GM23338 (cell line): ENCODE measurements around the gene ASXL3. TPM values are rescaled to one million over a fixed set of nuclear protein-coding genes. Genes with fewer than 3 reads are reported as not detected.

ENCODE experiments used
- ATAC-seq: fragments of 200-7000 bp; cut with Tn5 transposase; 3 replicates; pipeline ENCODE4 v1.9.1; 2020
- DNase-seq: peaks from one replicate; pipeline ENCODE4 v3.0.0-alpha.2; 2015; ENCODE audit warnings: low spot score
- H2AFZ ChIP-seq: fragments of 200-600 bp; sonication (generic); 2 replicates; pipeline ENCODE4 v1.8.0; 2016; ENCODE audit warnings: antibody characterized with exemption, mild to moderate bottlenecking, moderate library complexity
- H3F3A ChIP-seq: fragments of 200-600 bp; sonication (generic); replicated peaks from 2 replicates; pipeline ENCODE4 v1.8.0; 2017; ENCODE audit warnings: antibody characterized with exemption, mixed run types, low read depth
- H3K27ac ChIP-seq: fragments of 200-600 bp; sonication (generic); 2 replicates; pipeline ENCODE4 v1.6.1; 2016; ENCODE audit warnings: low read depth
- H3K27me3 ChIP-seq: fragments of 200-600 bp; sonication (generic); 2 replicates; pipeline ENCODE4 v1.8.0; 2016; ENCODE audit warnings: mild to moderate bottlenecking, mixed run types, moderate library complexity; ENCODE audit not compliant: insufficient read depth
- H3K36me3 ChIP-seq: fragments of 200-600 bp; sonication (generic); 2 replicates; pipeline ENCODE4 v1.8.0; 2016; ENCODE audit warnings: mild to moderate bottlenecking; ENCODE audit not compliant: insufficient read depth
- H3K4me1 ChIP-seq: fragments of 200-600 bp; sonication (generic); 2 replicates; pipeline ENCODE4 v1.8.0; 2016; ENCODE audit warnings: mild to moderate bottlenecking, moderate library complexity; ENCODE audit not compliant: insufficient read depth
- H3K4me2 ChIP-seq: fragments of 200-600 bp; sonication (generic); 2 replicates; pipeline ENCODE4 v1.7.1; 2017; ENCODE audit warnings: mixed run types
- H3K4me3 ChIP-seq: fragments of 200-600 bp; sonication (generic); 2 replicates; pipeline ENCODE4 v1.6.1; 2016; ENCODE audit warnings: mixed run types
- H3K79me2 ChIP-seq: fragments of 200-600 bp; sonication (generic); replicated peaks from 2 replicates; pipeline ENCODE4 v1.8.0; 2017; ENCODE audit warnings: mild to moderate bottlenecking; ENCODE audit not compliant: insufficient read depth
- H3K9me2 ChIP-seq: fragments of 200-600 bp; sonication (generic); 2 replicates; pipeline ENCODE4 v1.8.0; 2017; ENCODE audit not compliant: insufficient read depth
- H4K20me1 ChIP-seq: fragments of 200-600 bp; sonication (generic); replicated peaks from 2 replicates; pipeline ENCODE4 v1.8.0; 2017; ENCODE audit warnings: mild to moderate bottlenecking; ENCODE audit not compliant: insufficient read depth
- H3K27ac Mint-ChIP-seq: 2 replicates; pipeline ENCODE4 v1.8.0; 2020; ENCODE audit warnings: inconsistent platforms, mild to moderate bottlenecking, moderate library complexity, mixed read lengths
- H3K27me3 Mint-ChIP-seq: 3 replicates; pipeline ENCODE4 v1.8.0; 2022; ENCODE audit warnings: low read depth, mild to moderate bottlenecking, moderate library complexity, mixed read lengths, inconsistent platforms; ENCODE audit not compliant: insufficient read depth, poor library complexity
- H3K36me3 Mint-ChIP-seq: 3 replicates; pipeline ENCODE4 v1.8.0; 2021; ENCODE audit warnings: low read depth, mild to moderate bottlenecking, inconsistent platforms, moderate library complexity, mixed read lengths
- H3K4me1 Mint-ChIP-seq: 3 replicates; pipeline ENCODE4 v1.8.0; 2020; ENCODE audit warnings: mild to moderate bottlenecking, inconsistent platforms, mixed read lengths
- H3K4me3 Mint-ChIP-seq: 3 replicates; pipeline ENCODE4 v1.8.0; 2021; ENCODE audit warnings: moderate library complexity, mild to moderate bottlenecking, inconsistent platforms, mixed read lengths
- H3K9me3 Mint-ChIP-seq: 3 replicates; pipeline ENCODE4 v1.8.0; 2020; ENCODE audit warnings: moderate library complexity, mild to moderate bottlenecking, inconsistent platforms, mixed read lengths
- CREB1 ChIP-seq: fragments of 250-450 bp; sonication (Bioruptor Pico); IDR thresholded peaks from 2 replicates; pipeline ENCODE4 v1.5.0; 2020; ENCODE audit warnings: low read depth, mild to moderate bottlenecking, moderate library complexity
- EZH2 ChIP-seq: fragments of 200-600 bp; sonication (generic); IDR thresholded peaks from one replicate; pipeline ENCODE4 v1.8.0; 2017; ENCODE audit warnings: antibody characterized with exemption, mild to moderate bottlenecking, low read depth; ENCODE audit not compliant: unreplicated experiment
- EZH2phosphoT487 ChIP-seq: fragments of 200-600 bp; sonication (generic); IDR thresholded peaks from one replicate; pipeline ENCODE4 v1.8.1; 2018; ENCODE audit warnings: antibody characterized with exemption; ENCODE audit not compliant: unreplicated experiment
- JUNB ChIP-seq: IDR thresholded peaks from one replicate; pipeline ENCODE4 v1.6.1; 2016; ENCODE audit warnings: antibody characterized with exemption; ENCODE audit not compliant: unreplicated experiment
- NANOG ChIP-seq: IDR thresholded peaks from 2 replicates; pipeline ENCODE4 v1.6.1; 2016; ENCODE audit warnings: antibody characterized with exemption, borderline replicate concordance
- POLR2AphosphoS5 ChIP-seq: IDR thresholded peaks from 2 replicates; pipeline ENCODE4 v1.6.1; 2016; ENCODE audit warnings: antibody characterized with exemption, low read depth
- REST ChIP-seq: IDR thresholded peaks from one replicate; pipeline ENCODE4 v1.6.1; 2018; ENCODE audit warnings: antibody characterized with exemption; ENCODE audit not compliant: unreplicated experiment
- ZNF114 ChIP-seq: fragments of 250-450 bp; sonication (Bioruptor Pico); IDR thresholded peaks from 2 replicates; pipeline ENCODE4 v1.5.0; 2020; ENCODE audit warnings: mild to moderate bottlenecking, moderate library complexity
- polyA plus RNA-seq: library from polyadenylated mRNA; unstranded; fragments of >200 nt; fragmentation: Nextera tagmentation; extraction: Ambion mirVana; gene quantifications from 2 replicates; pipeline ENCODE4 v1.2.1, GENCODE V29; 2016
- total RNA-seq: library from RNA; depleted of rRNA; stranded (reverse); fragments of >200 nt; shearing (Covaris generic); gene quantifications from 2 replicates; pipeline ENCODE4 v1.2.3, GENCODE V29; 2014
- TF ChIP-seq, protein P1 (sequence below): IDR thresholded peaks from 2 replicates; pipeline ENCODE4 v1.6.1; 2016; ENCODE audit warnings: antibody characterized with exemption

ASXL3 gene
- total and polyA plus RNA-seq, 2 experiments from 2014 or later, result 0.23 to 1.4 TPM

GRCh38 chr18:33665641-33666040, 87.6 kb downstream of the ASXL3 start:
- no peak for DNase-seq

DNA sequence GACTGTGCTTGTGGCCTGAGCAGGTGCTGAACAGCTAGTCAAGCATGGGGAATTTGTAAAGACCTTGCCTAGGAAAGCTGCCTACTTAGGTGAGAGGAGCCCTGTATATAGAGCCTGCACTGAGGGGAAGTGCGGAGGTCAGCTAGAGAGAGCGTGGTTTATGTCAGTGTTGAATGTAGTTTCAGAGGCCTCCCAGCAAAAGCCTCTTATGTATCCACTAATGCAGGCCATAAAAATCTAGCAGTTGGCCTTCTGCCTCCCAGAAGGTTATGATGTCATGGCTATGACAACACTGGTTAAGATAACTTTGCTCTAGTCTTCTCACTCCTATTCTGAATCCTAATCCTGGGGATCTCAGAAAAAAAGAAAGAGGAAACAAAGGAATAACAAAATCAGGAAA, 88.9 kb downstream of the ASXL3 start:
- no peaks in the 10 kb centered on the region for H3K9me2 ChIP-seq
- Mint-ChIP-seq H3K27me3 (no peaks in the 10 kb centered on the region), H3K36me3 (no peaks in the 10 kb centered on the region), H3K4me1 (peaks cover 17% of the 10 kb centered on the region), H3K9me3 (no peaks in the 10 kb centered on the region), H3K4me3 (no peak overlapping the region), H3K27ac (no peak overlapping the region)
- peak; percentile 12 for DNase-seq
- no peak overlapping the region for H3K4me2 ChIP-seq
- no peaks in the 10 kb centered on the region for H3K79me2 ChIP-seq
- ATAC-seq, result peak; percentile 65
- H2AFZ ChIP-seq, result 0 out of 2 replicates have a peak overlapping the region, but pooled peaks have one; percentile 30
- peaks cover 21% of the 10 kb centered on the region for H3K4me1 ChIP-seq
- H3K4me3 ChIP-seq, result no peak overlapping the region
- no peaks in the 10 kb centered on the region for H4K20me1 ChIP-seq
- no peak overlapping the region for H3K27ac ChIP-seq
- no peaks in the 10 kb centered on the region for H3K36me3 ChIP-seq
- no peaks in the 10 kb centered on the region for H3F3A ChIP-seq
- no peaks in the 10 kb centered on the region for H3K27me3 ChIP-seq
- TF ChIP-seq EZH2 (no peak), CREB1 (CRISPR knock-in tag) (no peak), EZH2phosphoT487 (no peak)
- TF ChIP-seq, protein P1, sequence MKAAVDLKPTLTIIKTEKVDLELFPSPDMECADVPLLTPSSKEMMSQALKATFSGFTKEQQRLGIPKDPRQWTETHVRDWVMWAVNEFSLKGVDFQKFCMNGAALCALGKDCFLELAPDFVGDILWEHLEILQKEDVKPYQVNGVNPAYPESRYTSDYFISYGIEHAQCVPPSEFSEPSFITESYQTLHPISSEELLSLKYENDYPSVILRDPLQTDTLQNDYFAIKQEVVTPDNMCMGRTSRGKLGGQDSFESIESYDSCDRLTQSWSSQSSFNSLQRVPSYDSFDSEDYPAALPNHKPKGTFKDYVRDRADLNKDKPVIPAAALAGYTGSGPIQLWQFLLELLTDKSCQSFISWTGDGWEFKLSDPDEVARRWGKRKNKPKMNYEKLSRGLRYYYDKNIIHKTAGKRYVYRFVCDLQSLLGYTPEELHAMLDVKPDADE, result no peak

More at GRCh38 chr18:33665641-33666040, 87.6 kb downstream of the ASXL3 start:
- no peak overlapping the region for H3K27ac Mint-ChIP-seq
- no peaks in the 10 kb centered on the region for H3K36me3 Mint-ChIP-seq
- no peaks in the 10 kb centered on the region for H3K79me2 ChIP-seq
- no peaks in the 10 kb centered on the region for H3K36me3 ChIP-seq
- peaks cover 21% of the 10 kb centered on the region for H3K4me1 ChIP-seq
- H3K9me3 Mint-ChIP-seq, result no peaks in the 10 kb centered on the region
- no peak for ATAC-seq
- no peaks in the 10 kb centered on the region for H3K9me2 ChIP-seq
- no peak overlapping the region for H2AFZ ChIP-seq
- H3K27ac ChIP-seq, result no peak overlapping the region
- H3K27me3 Mint-ChIP-seq, result no peaks in the 10 kb centered on the region
- peaks cover 14% of the 10 kb centered on the region for H3K4me1 Mint-ChIP-seq
- TF ChIP-seq REST (no peak), POLR2AphosphoS5 (no peak), NANOG (no peak), ZNF114 (CRISPR knock-in tag) (no peak), JUNB (no peak)
- TF ChIP-seq, protein P1, result no peak
- H3K4me3 Mint-ChIP-seq, result no peak overlapping the region
- H3K27me3 ChIP-seq, result no peaks in the 10 kb centered on the region
- no peak overlapping the region for H3K4me2 ChIP-seq
- no peaks in the 10 kb centered on the region for H4K20me1 ChIP-seq
- H3F3A ChIP-seq, result no peaks in the 10 kb centered on the region
- no peak overlapping the region for H3K4me3 ChIP-seq
